HG03039 (cell line): ENCODE results near the gene PKD1L1.

Experiments
- ATAC-seq: cut with Tn5 transposase; IDR thresholded peaks from one replicate; pipeline ENCODE4 v1.9.1; 2021; ENCODE audit warnings: mild to moderate bottlenecking, moderate library complexity; ENCODE audit not compliant: unreplicated experiment

Gene PKD1L1

DNA sequence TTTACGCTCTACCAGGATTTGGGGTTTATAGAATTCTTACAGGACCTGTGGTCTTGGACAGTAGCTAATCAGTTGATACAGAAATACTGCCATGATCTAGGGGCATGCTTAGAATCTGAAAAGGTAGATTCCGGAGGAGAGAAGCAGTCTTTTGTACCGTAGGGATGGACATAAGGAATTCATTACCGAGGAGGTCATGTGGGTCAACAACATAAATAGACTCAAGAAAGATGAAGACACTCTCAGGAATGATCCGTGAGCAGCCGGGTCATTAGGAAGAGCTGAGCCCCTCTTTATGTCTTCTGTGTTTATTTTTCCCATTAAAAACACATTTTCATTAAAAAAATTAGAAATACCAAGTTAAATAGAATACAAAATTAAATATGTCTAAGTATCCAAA is 206.3 kb downstream of the PKD1L1 start:
- ATAC-seq = no peak

GRCh38 chr7:47739891-47740290 is 208.4 kb downstream of the PKD1L1 start:
- ATAC-seq = no peak

DNA sequence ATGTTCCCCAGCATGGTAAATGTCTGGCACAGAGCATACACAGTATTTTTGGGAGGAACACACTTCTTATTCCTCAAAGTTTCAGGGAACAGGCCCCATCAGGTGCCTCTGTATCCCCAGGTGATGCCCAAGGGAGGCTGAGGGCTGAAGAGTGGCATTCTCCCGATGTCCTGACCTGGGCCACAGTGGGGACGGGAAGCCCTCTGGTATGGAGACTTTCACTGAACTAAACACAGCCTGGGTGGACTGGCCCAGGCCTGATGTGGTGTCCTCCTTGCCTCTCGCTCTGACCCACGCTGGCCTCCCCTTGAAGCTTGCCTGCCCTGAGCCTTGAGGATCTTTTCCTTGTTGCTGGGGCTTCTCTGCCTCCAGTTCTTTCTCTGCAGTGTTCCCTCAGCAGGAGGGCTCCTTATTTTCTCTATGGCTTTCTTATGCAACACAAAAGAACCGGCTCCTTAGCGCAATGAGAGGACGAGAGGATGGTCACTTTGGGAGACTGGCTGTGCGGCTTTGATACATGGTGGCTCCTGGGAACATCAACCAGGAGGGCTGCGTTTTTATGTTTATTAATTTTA is 208.9 kb downstream of the PKD1L1 start:
- no peak for ATAC-seq

GRCh38 chr7:47738563-47739166 is 209.6 kb downstream of the PKD1L1 start:
- no peak for ATAC-seq

GRCh38 chr7:47737601-47738000 is 210.7 kb downstream of the PKD1L1 start:
- no peak for ATAC-seq

DNA sequence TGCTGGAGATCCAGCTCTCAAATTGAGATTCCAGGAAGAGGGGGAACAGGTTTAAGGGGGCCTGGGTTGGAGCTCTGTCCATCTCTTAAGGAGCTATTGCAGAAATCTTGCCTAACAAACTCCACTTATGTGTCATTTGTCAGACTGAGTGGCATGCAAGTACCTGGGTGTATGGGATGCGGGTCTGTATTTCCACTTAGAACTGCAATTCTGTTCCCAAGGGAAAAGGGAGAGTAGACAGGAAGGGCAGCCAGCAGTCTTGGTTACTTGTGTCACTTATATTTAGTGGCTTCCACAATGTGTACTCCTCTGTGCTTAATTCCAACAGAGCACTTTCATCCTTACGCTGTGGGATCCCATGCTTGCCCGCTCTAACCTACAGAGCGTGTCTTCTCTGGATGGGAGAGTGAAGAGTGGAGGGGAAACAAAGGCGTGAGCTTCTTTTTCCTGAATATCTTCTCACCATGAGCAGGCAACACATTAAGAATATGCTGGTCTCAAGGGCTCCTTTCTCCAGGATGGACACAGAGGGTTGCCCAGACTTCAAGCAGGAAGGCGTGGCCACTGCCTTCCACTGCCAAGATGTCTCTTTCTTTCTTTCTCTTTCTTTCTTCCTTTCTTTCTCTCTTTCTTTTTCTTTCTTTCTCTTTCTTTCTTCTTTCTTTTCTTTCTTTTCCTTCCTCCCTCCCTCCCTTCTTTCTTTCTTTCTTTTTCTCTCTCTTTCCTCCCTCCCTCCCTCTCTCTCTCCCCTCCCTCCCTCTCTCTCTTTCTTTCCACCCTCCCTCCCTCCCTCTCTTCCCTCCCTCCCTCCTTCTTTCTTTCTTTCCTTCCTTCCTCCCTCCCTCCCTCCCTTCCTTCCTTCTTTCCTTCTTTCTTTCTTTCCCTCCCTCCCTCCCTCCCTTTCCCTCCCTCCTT is 212.6 kb downstream of the PKD1L1 start:
- ATAC-seq = no peak

GRCh38 chr7:47734949-47735291 is 213.3 kb downstream of the PKD1L1 start:
- ATAC-seq = no peak

GRCh38 chr7:47734287-47734948 is 213.8 kb downstream of the PKD1L1 start:
- no peak for ATAC-seq

- ATAC-seq = no peak
Measured at GRCh38 chr7:47730142-47730541, 218.1 kb downstream of the PKD1L1 start.

DNA sequence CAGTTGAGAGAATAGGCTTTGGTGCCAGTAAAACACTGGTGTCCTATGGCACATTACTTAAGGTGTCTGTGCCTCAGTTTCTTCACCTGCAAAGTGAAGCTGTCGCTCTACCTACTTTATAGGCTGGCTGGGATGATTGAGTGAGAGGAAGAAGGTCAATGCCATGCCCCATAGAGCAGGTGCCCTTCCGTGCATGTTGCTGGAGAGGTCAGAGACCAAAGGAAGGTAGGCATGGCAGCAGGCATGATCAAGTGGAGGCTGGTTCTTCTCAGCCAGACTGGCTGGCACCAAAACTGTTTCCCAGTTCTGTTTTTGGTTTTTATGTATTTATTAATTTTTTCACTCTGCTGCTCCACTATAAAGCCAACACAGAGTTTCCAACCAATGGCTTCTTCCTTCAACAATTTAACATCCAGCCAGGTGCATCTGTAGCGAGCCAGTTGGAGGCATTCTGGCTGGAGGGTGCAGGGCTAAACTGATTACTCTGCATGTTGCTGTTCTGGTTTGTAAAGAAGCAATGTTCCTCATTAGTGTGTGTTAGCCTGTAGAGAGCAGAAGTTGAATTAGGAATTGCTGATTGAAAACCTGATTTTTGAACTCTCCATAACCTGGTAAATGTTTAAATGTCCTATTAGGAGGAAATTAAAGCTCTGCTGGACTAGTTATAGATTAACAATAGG is 222.1 kb downstream of the PKD1L1 start:
- ATAC-seq = no peak

GRCh38 chr7:47725031-47725780 is 223.1 kb downstream of the PKD1L1 start:
- ATAC-seq = no peak
